GM23338 (cell line): ENCODE data around the gene TAS2R43. TPM values are rescaled to one million over a fixed set of nuclear protein-coding genes. Genes with fewer than 3 reads are reported as not detected.

ENCODE experiments used
- ATAC-seq: fragments of 200-7000 bp; cut with Tn5 transposase; 3 replicates; pipeline ENCODE4 v1.9.1; 2020
- DNase-seq: peaks from one replicate; pipeline ENCODE4 v3.0.0-alpha.2; 2015; ENCODE audit warnings: low spot score
- H2AFZ ChIP-seq: fragments of 200-600 bp; sonication (generic); 2 replicates; pipeline ENCODE4 v1.8.0; 2016; ENCODE audit warnings: antibody characterized with exemption, mild to moderate bottlenecking, moderate library complexity
- H3F3A ChIP-seq: fragments of 200-600 bp; sonication (generic); replicated peaks from 2 replicates; pipeline ENCODE4 v1.8.0; 2017; ENCODE audit warnings: antibody characterized with exemption, mixed run types, low read depth
- H3K27ac ChIP-seq: fragments of 200-600 bp; sonication (generic); 2 replicates; pipeline ENCODE4 v1.6.1; 2016; ENCODE audit warnings: low read depth
- H3K27me3 ChIP-seq: fragments of 200-600 bp; sonication (generic); 2 replicates; pipeline ENCODE4 v1.8.0; 2016; ENCODE audit warnings: mild to moderate bottlenecking, mixed run types, moderate library complexity; ENCODE audit not compliant: insufficient read depth
- H3K36me3 ChIP-seq: fragments of 200-600 bp; sonication (generic); 2 replicates; pipeline ENCODE4 v1.8.0; 2016; ENCODE audit warnings: mild to moderate bottlenecking; ENCODE audit not compliant: insufficient read depth
- H3K4me1 ChIP-seq: fragments of 200-600 bp; sonication (generic); 2 replicates; pipeline ENCODE4 v1.8.0; 2016; ENCODE audit warnings: mild to moderate bottlenecking, moderate library complexity; ENCODE audit not compliant: insufficient read depth
- H3K4me2 ChIP-seq: fragments of 200-600 bp; sonication (generic); 2 replicates; pipeline ENCODE4 v1.7.1; 2017; ENCODE audit warnings: mixed run types
- H3K4me3 ChIP-seq: fragments of 200-600 bp; sonication (generic); 2 replicates; pipeline ENCODE4 v1.6.1; 2016; ENCODE audit warnings: mixed run types
- H3K79me2 ChIP-seq: fragments of 200-600 bp; sonication (generic); replicated peaks from 2 replicates; pipeline ENCODE4 v1.8.0; 2017; ENCODE audit warnings: mild to moderate bottlenecking; ENCODE audit not compliant: insufficient read depth
- H3K9me2 ChIP-seq: fragments of 200-600 bp; sonication (generic); 2 replicates; pipeline ENCODE4 v1.8.0; 2017; ENCODE audit not compliant: insufficient read depth
- H4K20me1 ChIP-seq: fragments of 200-600 bp; sonication (generic); replicated peaks from 2 replicates; pipeline ENCODE4 v1.8.0; 2017; ENCODE audit warnings: mild to moderate bottlenecking; ENCODE audit not compliant: insufficient read depth
- H3K27ac Mint-ChIP-seq: 2 replicates; pipeline ENCODE4 v1.8.0; 2020; ENCODE audit warnings: inconsistent platforms, mild to moderate bottlenecking, moderate library complexity, mixed read lengths
- H3K27me3 Mint-ChIP-seq: 3 replicates; pipeline ENCODE4 v1.8.0; 2022; ENCODE audit warnings: low read depth, mild to moderate bottlenecking, moderate library complexity, mixed read lengths, inconsistent platforms; ENCODE audit not compliant: insufficient read depth, poor library complexity
- H3K36me3 Mint-ChIP-seq: 3 replicates; pipeline ENCODE4 v1.8.0; 2021; ENCODE audit warnings: low read depth, mild to moderate bottlenecking, inconsistent platforms, moderate library complexity, mixed read lengths
- H3K4me1 Mint-ChIP-seq: 3 replicates; pipeline ENCODE4 v1.8.0; 2020; ENCODE audit warnings: mild to moderate bottlenecking, inconsistent platforms, mixed read lengths
- H3K4me3 Mint-ChIP-seq: 3 replicates; pipeline ENCODE4 v1.8.0; 2021; ENCODE audit warnings: moderate library complexity, mild to moderate bottlenecking, inconsistent platforms, mixed read lengths
- H3K9me3 Mint-ChIP-seq: 3 replicates; pipeline ENCODE4 v1.8.0; 2020; ENCODE audit warnings: moderate library complexity, mild to moderate bottlenecking, inconsistent platforms, mixed read lengths
- CREB1 ChIP-seq: fragments of 250-450 bp; sonication (Bioruptor Pico); IDR thresholded peaks from 2 replicates; pipeline ENCODE4 v1.5.0; 2020; ENCODE audit warnings: low read depth, mild to moderate bottlenecking, moderate library complexity
- CTCF ChIP-seq, 2 experiments: fragments of 200-600 bp in 1 of 2; sonication (generic) in 1 of 2; conservative IDR thresholded peaks; 2 replicates each; pipeline versions ENCODE4 v1.5.1 to v1.6.1; 2016 to 2017; ENCODE audit warnings: antibody characterized with exemption in 2 of 2, low read depth in 2 of 2, mild to moderate bottlenecking in 2 of 2, moderate library complexity in 1 of 2
- EZH2 ChIP-seq: fragments of 200-600 bp; sonication (generic); IDR thresholded peaks from one replicate; pipeline ENCODE4 v1.8.0; 2017; ENCODE audit warnings: antibody characterized with exemption, mild to moderate bottlenecking, low read depth; ENCODE audit not compliant: unreplicated experiment
- EZH2phosphoT487 ChIP-seq: fragments of 200-600 bp; sonication (generic); IDR thresholded peaks from one replicate; pipeline ENCODE4 v1.8.1; 2018; ENCODE audit warnings: antibody characterized with exemption; ENCODE audit not compliant: unreplicated experiment
- JUNB ChIP-seq: IDR thresholded peaks from one replicate; pipeline ENCODE4 v1.6.1; 2016; ENCODE audit warnings: antibody characterized with exemption; ENCODE audit not compliant: unreplicated experiment
- POLR2AphosphoS5 ChIP-seq: IDR thresholded peaks from 2 replicates; pipeline ENCODE4 v1.6.1; 2016; ENCODE audit warnings: antibody characterized with exemption, low read depth
- REST ChIP-seq: IDR thresholded peaks from one replicate; pipeline ENCODE4 v1.6.1; 2018; ENCODE audit warnings: antibody characterized with exemption; ENCODE audit not compliant: unreplicated experiment
- STAT1 ChIP-seq: IDR thresholded peaks from one replicate; pipeline ENCODE4 v1.6.1; 2016; ENCODE audit warnings: antibody characterized with exemption; ENCODE audit not compliant: unreplicated experiment
- ZNF114 ChIP-seq: fragments of 250-450 bp; sonication (Bioruptor Pico); IDR thresholded peaks from 2 replicates; pipeline ENCODE4 v1.5.0; 2020; ENCODE audit warnings: mild to moderate bottlenecking, moderate library complexity
- ZNF331 ChIP-seq: fragments of 250-450 bp; sonication (Bioruptor Pico); IDR thresholded peaks from 2 replicates; pipeline ENCODE4 v1.5.0; 2020; ENCODE audit warnings: low read depth, mild to moderate bottlenecking, moderate library complexity
- ZNF462 ChIP-seq: fragments of 250-450 bp; sonication (Bioruptor Pico); IDR thresholded peaks from 2 replicates; pipeline ENCODE4 v1.5.0; 2020; ENCODE audit warnings: mild to moderate bottlenecking, moderate library complexity
- polyA plus RNA-seq: library from polyadenylated mRNA; unstranded; fragments of >200 nt; fragmentation: Nextera tagmentation; extraction: Ambion mirVana; gene quantifications from 2 replicates; pipeline ENCODE4 v1.2.1, GENCODE V29; 2016
- total RNA-seq: library from RNA; depleted of rRNA; stranded (reverse); fragments of >200 nt; shearing (Covaris generic); gene quantifications from 2 replicates; pipeline ENCODE4 v1.2.3, GENCODE V29; 2014

The TAS2R43 gene
- total and polyA plus RNA-seq, 2 experiments from 2014 or later, result 2.7 TPM; not detected in 1

- Histone ChIP-seq H4K20me1 (peaks cover 4% of the 10 kb centered on the region), H3K79me2 (peaks cover 87% of the 10 kb centered on the region), H3K4me2 (no peak overlapping the region)
These were observed 41.7 kb upstream of the TAS2R43 start for GRCh38 chr12:11133816-11134215.

More at GRCh38 chr12:11133816-11134215, 41.7 kb upstream of the TAS2R43 start:
- H3K9me2 ChIP-seq, result no peaks in the 10 kb centered on the region
- H3K4me3 Mint-ChIP-seq, result no peak overlapping the region
- H3K4me3 ChIP-seq, result no peak overlapping the region
- H3K27ac ChIP-seq, result no peak overlapping the region
- no peak overlapping the region for H2AFZ ChIP-seq
- TF ChIP-seq EZH2, result no peak
- no peak for TF ChIP-seq STAT1
- no peak for TF ChIP-seq POLR2AphosphoS5
- no peak for TF ChIP-seq JUNB
- no peak for TF ChIP-seq REST
- no peak for TF ChIP-seq ZNF462 (CRISPR knock-in tag)
- no peak for TF ChIP-seq CREB1 (CRISPR knock-in tag)
- no peak for TF ChIP-seq ZNF114 (CRISPR knock-in tag)
- no peak for TF ChIP-seq ZNF331 (CRISPR knock-in tag)
- TF ChIP-seq CTCF (conservative IDR thresholded peaks at IDR 0.05; ENCODE audit: low read depth in 2 of 2), result no peak
- TF ChIP-seq EZH2phosphoT487, result no peak
- no peaks in the 10 kb centered on the region for H3K4me1 ChIP-seq
- no peaks in the 10 kb centered on the region for H3K9me3 Mint-ChIP-seq
- no peaks in the 10 kb centered on the region for H3K27me3 Mint-ChIP-seq
- H3K27me3 ChIP-seq, result no peaks in the 10 kb centered on the region
- 0 out of 3 replicates have a peak, but pooled peaks cover 3% of the 10 kb centered on the region for H3K4me1 Mint-ChIP-seq
- peaks cover 9% of the 10 kb centered on the region for H3K36me3 Mint-ChIP-seq
- no peaks in the 10 kb centered on the region for H3K36me3 ChIP-seq
- no peak overlapping the region for H3K27ac Mint-ChIP-seq
- DNase-seq (no peak), ATAC-seq (no peak)
- H3F3A ChIP-seq, result no peaks in the 10 kb centered on the region
